HG03139 (cell line): ENCODE data around the gene ZNF892.
"Not testable (repeated sequence)": the region's sequence is repeated elsewhere in the genome, so short reads cannot be mapped to it uniquely, and the experiment has no call there.

Experiments used
- ATAC-seq: cut with Tn5 transposase; IDR thresholded peaks from one replicate; pipeline ENCODE4 v1.9.1; 2021; ENCODE audit not compliant: unreplicated experiment

ZNF892 gene

DNA sequence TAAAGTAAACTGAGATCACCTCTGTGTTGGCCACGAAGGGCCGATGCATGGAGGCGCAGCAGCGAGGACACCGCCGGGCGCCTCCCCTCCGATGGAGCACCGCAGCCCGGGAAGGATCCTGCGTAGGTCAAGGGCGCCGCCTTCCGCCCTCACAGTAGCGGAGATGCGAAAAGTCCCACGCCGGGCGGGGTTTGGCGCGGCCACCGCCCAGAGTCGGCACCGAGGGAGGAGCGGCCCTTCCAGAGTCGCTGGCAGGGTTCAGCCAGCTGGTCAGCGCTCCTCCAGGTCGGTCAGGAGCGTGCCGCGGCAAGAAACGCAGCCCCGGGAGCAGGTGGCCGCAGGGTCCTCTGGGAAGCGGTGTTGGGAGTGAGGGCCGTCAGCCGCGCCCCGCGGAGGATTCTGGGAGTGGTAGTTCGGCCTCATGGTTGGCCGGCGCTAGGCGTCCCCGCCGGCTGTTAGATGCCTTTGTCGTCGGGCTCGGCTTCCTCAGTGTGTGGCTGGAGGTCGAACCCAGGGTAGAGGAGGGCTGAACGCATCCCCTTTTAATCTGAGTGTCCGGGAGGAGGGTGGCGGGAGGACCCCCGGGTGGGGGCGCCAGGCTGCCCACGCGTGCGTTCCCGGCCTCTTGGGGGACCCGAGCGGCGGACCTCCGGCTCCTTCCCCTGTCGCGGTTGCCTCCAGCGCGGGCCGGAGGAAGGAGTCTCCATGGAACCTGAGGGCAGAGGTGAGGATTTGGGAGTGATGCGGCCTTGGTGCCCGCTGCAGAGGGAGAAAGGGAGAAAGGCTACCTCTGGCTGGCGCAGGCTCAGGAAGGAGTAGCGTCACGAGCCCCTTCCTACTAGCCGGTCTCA, at the start of gene ZNF892:
TSS of gene ZNF892 (plus strand) at position 411 of the 851 bp plus-strand sequence. CDS start at position 706, 295 bp downstream.
- peak; percentile 95 for ATAC-seq

DNA sequence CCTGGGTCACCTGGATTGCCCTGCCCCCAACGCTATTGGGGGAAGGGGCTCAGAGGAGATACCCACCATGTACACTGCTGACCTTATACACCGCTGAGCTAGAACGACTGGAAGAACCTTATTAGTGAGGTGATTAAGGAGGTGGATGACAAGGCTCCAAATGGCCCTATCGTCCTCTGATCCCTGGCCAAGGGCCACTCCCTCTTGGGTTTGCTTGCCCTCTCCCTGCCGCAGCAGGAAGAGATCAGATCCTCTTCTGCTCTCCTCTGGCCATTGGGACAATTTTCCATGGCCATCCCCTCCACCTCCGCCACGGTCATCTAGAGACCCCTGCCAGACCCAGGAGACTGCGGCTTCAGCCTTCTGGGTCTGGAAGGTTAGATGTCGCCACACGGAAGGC, 48.9 kb upstream of the ZNF892 start:
- ATAC-seq, result no peak

GRCh38 chr2:95158891-95159619, 48.3 kb upstream of the ZNF892 start:
- peak; percentile 38 for ATAC-seq

GRCh38 chr2:95159690-95160449, 47.5 kb upstream of the ZNF892 start, which contains the start of gene ZNF514:
Gene ZNF514, minus strand, starts transcription at chr2:95159848. Its CDS starts 6,595 bp downstream, at chr2:95153253.
- ATAC-seq, result peak; percentile 88

DNA sequence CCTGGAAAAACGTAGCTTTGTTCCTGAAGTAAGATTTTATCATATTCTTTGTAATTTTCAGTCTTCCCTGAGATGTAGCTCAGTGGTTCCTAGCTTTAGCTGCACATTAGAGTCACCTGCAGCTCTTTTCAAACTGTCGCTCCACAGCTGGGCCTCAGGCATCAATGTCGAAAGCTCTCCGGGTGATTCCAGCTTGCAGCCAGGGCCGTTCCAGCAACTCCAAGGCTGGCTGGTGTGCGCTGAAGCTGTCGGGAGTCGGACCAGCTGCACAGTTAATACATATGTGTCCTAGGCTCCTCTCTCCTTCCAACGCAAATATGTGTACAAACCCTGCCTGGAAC, 42.3 kb upstream of the ZNF892 start:
- ATAC-seq, result peak; percentile 4

- ATAC-seq, result peak; percentile 92
Measured at GRCh38 chr2:95165371-95166064, 41.8 kb upstream of the ZNF892 start, which contains the start of gene ZNF2. Gene ZNF2, plus strand, starts transcription at chr2:95165809. Its CDS starts 10,418 bp downstream, at chr2:95176227.

- ATAC-seq, result no peak
Measured at GRCh38 chr2:95166065-95166763, 41.1 kb upstream of the ZNF892 start.

DNA sequence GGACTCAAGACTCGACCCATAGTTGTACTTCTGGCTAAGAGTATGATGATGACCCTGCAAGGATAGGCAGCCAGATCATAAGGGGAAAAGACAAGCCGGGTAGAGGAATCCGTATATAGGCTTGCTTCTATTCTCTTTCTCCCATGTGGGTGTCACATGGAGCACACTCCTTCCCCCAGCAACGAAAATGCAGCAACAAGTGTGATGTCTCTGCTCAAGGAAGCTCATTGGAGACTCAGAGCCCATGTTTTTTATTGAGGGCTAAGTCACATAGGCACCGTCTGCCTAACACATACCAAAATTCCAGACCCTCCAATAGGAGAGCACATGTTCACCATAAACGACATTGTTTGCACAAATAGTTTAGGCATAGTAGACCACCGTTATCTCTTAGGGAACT, 35.4 kb upstream of the ZNF892 start:
- no peak for ATAC-seq

DNA sequence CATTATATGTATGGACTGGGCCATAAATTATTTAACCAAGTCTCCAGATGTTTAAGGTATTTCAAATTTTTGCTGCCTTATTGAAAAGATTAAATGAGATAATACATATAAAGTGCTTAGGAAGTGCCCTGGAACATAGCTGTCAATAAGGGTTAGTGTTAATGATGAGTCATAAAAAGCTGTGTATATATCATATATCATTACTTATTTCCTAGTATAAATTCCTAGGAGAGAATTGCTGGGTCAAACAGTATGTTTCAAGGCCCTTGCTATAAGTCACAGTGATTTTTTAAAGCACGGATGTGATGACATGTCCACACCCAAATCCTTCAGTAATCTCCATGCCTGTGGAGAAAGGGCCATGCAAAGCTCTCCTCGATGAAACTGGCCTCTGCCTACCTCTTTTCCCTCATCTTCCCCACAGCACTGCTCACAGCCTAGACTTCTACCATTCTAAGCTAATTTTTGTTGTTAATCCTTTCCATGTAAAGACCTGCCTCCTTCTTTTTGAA, 33.2 kb upstream of the ZNF892 start:
- ATAC-seq, result no peak

GRCh38 chr2:95179451-95179850, 27.9 kb upstream of the ZNF892 start:
- no peak for ATAC-seq

GRCh38 chr2:95181774-95182173, 25.5 kb upstream of the ZNF892 start:
- no peak for ATAC-seq

- no peak for ATAC-seq
Measured at GRCh38 chr2:95185197-95185596, 22.1 kb upstream of the ZNF892 start.

- no peak for ATAC-seq
Measured at GRCh38 chr2:95185973-95186372, 21.3 kb upstream of the ZNF892 start.

DNA sequence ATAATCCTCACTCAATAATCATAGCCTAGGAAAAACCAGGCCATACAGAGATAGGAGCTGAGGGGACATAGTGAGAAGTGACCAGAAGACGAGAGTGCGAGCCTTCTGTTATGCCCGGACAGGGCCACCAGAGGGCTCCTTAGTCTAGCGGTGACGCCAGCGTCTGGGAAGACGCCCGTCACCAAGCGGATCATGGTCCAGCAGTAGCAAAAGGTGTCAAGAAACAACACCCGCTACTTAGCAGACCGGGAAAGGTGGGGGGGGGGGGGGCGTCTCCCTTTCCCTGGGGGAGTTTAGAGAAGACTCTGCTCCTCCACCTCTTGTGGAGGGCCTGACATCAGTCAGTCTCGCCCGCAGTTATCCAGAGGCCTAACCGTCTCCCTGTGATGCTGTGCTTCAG, 14.4 kb upstream of the ZNF892 start:
- ATAC-seq, result not testable (repeated sequence)

DNA sequence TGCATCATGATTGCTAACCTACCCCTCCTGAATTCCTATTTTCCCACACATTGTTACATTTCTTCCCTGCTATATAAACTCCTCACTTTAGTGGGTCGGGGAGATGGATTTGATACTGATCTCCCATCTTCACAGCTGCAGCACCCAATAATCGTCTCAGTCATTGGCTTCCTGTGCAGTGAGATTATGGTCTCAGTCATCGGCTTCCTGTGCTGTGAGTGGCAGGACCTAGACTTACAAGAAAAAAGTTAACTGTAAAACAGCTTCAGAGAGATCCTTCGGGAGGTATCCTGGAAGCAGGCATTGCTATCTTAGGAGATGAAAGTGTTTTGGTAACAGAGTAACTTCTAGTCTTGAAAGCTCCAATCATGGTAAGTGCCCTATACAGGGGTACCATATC, 3.4 kb upstream of the ZNF892 start:
- ATAC-seq, result no peak

- ATAC-seq, result no peak
Measured at GRCh38 chr2:95204396-95204795, 2.9 kb upstream of the ZNF892 start.

- ATAC-seq, result no peak
Measured at GRCh38 chr2:95206096-95206495, 1.2 kb upstream of the ZNF892 start.

DNA sequence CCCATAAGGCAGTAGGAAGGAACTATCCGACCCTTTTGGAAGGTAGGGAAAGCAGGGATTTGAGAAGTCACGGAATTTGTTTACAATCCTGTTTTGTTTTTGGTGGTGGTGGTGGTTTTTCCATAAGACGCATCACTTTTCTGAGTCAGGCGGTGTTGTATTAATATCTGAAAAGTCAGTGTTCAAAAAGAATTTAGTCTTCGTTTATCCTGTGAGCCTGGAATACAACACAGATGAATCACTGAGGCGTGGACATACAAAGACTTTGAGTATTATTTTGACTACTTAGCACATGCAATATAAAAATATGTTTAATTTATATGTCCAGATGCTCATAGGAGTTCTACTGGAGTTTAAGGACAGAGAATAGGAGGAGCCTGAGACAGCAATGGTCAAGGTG, 785 bp downstream of the ZNF892 start:
- ATAC-seq, result no peak

- ATAC-seq, result no peak
Measured at GRCh38 chr2:95215018-95215612, 7.8 kb downstream of the ZNF892 start.

DNA sequence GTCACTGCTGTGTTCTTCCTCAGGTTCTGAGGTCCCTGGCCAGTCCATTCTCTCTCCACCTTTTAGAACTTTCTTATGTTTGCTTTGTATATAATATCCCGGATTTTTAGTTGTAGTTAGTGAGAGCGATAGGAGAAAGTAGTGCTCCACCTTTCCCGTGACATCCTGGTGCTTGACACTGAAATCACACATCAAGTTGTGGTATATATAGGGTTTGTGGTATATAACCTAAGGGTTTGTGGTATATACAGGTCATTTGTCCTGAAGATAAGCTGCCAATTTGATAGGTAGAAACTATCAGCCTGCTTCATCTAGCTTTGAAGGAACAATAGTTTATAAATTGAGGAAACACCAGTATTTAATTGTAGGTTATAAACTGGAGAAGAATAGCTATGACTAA, 13.1 kb downstream of the ZNF892 start:
- ATAC-seq, result no peak
